GM12891 (cell line): ENCODE results near the gene RPE65.

Source experiments
- PAX5 ChIP-seq: IDR thresholded peaks from 2 replicates; pipeline ENCODE4 v1.6.1; 2011; ENCODE audit warnings: low read length, moderate library complexity, mild to moderate bottlenecking; ENCODE audit not compliant: insufficient read depth, severe bottlenecking
- POLR2A ChIP-seq: IDR thresholded peaks from 2 replicates; pipeline ENCODE4 v1.6.1; 2011; ENCODE audit warnings: low read depth, low read length, control low read depth
- POLR2AphosphoS5 ChIP-seq: IDR thresholded peaks from 2 replicates; pipeline ENCODE4 v1.6.1; 2011; ENCODE audit warnings: low read depth, low read length, control low read depth
- POU2F2 ChIP-seq: IDR thresholded peaks from 2 replicates; pipeline ENCODE4 v1.6.1; 2011; ENCODE audit warnings: low read depth, mild to moderate bottlenecking, control low read depth, low read length, moderate library complexity
- SPI1 ChIP-seq: IDR thresholded peaks from 2 replicates; pipeline ENCODE4 v1.6.1; 2011; ENCODE audit warnings: low read depth, low read length, control low read depth
- TAF1 ChIP-seq: IDR thresholded peaks from 2 replicates; pipeline ENCODE4 v1.6.1; 2011; ENCODE audit warnings: low read depth, low read length, control low read depth

DNA sequence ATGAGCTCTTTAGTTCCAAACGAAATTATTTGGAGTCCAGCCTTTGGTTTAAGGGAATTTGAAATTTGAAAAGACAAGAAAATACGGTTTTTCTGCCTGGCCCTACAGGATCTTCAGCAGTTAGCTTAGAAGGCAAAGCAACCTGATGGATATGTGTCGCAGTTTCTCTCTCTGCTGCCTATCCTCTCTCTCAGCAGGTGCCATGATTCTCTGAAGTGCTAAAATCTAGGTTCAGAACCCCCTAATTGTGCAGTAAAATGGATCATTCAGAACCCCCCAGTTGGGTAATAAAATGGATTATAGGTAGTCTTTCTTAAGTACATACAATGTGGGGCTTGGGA lies 47.6 kb upstream of the RPE65 start:
- TF ChIP-seq POLR2A (no peak), POU2F2 (no peak), POLR2AphosphoS5 (no peak), TAF1 (no peak), SPI1 (no peak), PAX5 (no peak)
